HEK293 (cell line): ENCODE results near the gene GALNT9.

Experiments
- CTCF ChIA-PET: fragments of 350-600 bp; formaldehyde crosslinking; extraction: SDS; loops from one replicate; lab custom pipeline; 2021; ENCODE audit warnings: antibody characterized with exemption; lab: Yijun Ruan, JAX
- POLR2A ChIA-PET: fragments of 300-600 bp; formaldehyde crosslinking; extraction: SDS; loops from one replicate; lab custom pipeline; 2020; ENCODE audit warnings: antibody characterized with exemption, inconsistent platforms; lab: Yijun Ruan, JAX
- H3K27ac ChIP-seq: fragments of 200-500 bp; sonication (Bioruptor generic); 2 replicates; pipeline ENCODE4 v1.5.1; 2014; ENCODE audit warnings: low read depth, low read length, control low read depth, inconsistent platforms; ENCODE audit errors: extremely low read depth
- H3K36me3 ChIP-seq, 2 experiments: fragments of 200-500 bp in 1 of 2; sonication (Bioruptor generic) in 1 of 2; 1 replicate in 1 of 2; 2 replicates in 1 of 2; pipeline ENCODE4 v1.5.1; 2014 to 2017; ENCODE audit warnings: inconsistent platforms in 2 of 2, low read length in 2 of 2; ENCODE audit not compliant: control insufficient read depth in 2 of 2, insufficient read depth in 1 of 2
- H3K4me1 ChIP-seq: fragments of 200-500 bp; sonication (Bioruptor generic); 2 replicates; pipeline ENCODE4 v1.5.1; 2014; ENCODE audit warnings: mild to moderate bottlenecking, low read length, inconsistent platforms; ENCODE audit not compliant: control insufficient read depth, insufficient read depth
- H3K4me3 ChIP-seq: 2 replicates; pipeline ENCODE4 v1.5.1; 2011; ENCODE audit warnings: low read depth, mild to moderate bottlenecking, control low read depth, low read length, moderate library complexity
- H3K9me3 ChIP-seq: fragments of 200-500 bp; sonication (Bioruptor generic); 2 replicates; pipeline ENCODE4 v1.5.1; 2014; ENCODE audit warnings: low read depth, low read length, inconsistent platforms; ENCODE audit not compliant: control insufficient read depth, insufficient read depth
- KLF1 ChIP-seq: fragments of 450-650 bp; formaldehyde crosslinking; IDR thresholded peaks from 2 replicates; pipeline ENCODE4 v1.5.1; 2016; ENCODE audit warnings: missing biosample characterization, missing genetic modification characterization
- KLF17 ChIP-seq: fragments of 450-650 bp; formaldehyde crosslinking; IDR thresholded peaks from 2 replicates; pipeline ENCODE4 v1.5.1; 2016; ENCODE audit warnings: missing biosample characterization, missing genetic modification characterization
- SETDB1 ChIP-seq: IDR thresholded peaks from one replicate; pipeline ENCODE4 v1.6.1; 2017; ENCODE audit warnings: mild to moderate bottlenecking, low read length, moderate library complexity, mixed read lengths; ENCODE audit not compliant: insufficient read length
- TRIM28 ChIP-seq: IDR thresholded peaks from 2 replicates; pipeline ENCODE4 v1.6.1; 2011; ENCODE audit warnings: low read length, control low read depth, borderline replicate concordance
- ZBTB49 ChIP-seq: fragments of 450-650 bp; formaldehyde crosslinking; IDR thresholded peaks from 2 replicates; pipeline ENCODE4 v1.5.1; 2016; ENCODE audit warnings: missing biosample characterization, missing genetic modification characterization, low read depth
- ZNF133 ChIP-seq: fragments of 450-650 bp; formaldehyde crosslinking; IDR thresholded peaks from 2 replicates; pipeline ENCODE4 v1.5.1; 2016; ENCODE audit warnings: missing biosample characterization, missing genetic modification characterization
- ZNF2 ChIP-seq: fragments of 450-650 bp; formaldehyde crosslinking; IDR thresholded peaks from 2 replicates; pipeline ENCODE4 v1.5.1; 2016; ENCODE audit warnings: missing biosample characterization, missing genetic modification characterization
- ZNF23 ChIP-seq: fragments of 450-650 bp; formaldehyde crosslinking; IDR thresholded peaks from 2 replicates; pipeline ENCODE4 v1.5.1; 2016; ENCODE audit warnings: missing biosample characterization, missing genetic modification characterization, borderline replicate concordance
- ZNF501 ChIP-seq: fragments of 450-650 bp; formaldehyde crosslinking; IDR thresholded peaks from 2 replicates; pipeline ENCODE4 v1.5.1; 2016; ENCODE audit warnings: missing biosample characterization, missing genetic modification characterization
- ZNF639 ChIP-seq: fragments of 450-650 bp; formaldehyde crosslinking; IDR thresholded peaks from 2 replicates; pipeline ENCODE4 v1.5.1; 2016; ENCODE audit warnings: missing biosample characterization, missing genetic modification characterization
- ZNF704 ChIP-seq: fragments of 450-650 bp; formaldehyde crosslinking; IDR thresholded peaks from 2 replicates; pipeline ENCODE4 v1.5.1; 2016; ENCODE audit warnings: missing biosample characterization, missing genetic modification characterization
- ZSCAN5A ChIP-seq: fragments of 450-650 bp; formaldehyde crosslinking; IDR thresholded peaks from 2 replicates; pipeline ENCODE4 v1.5.1; 2016; ENCODE audit warnings: missing biosample characterization, missing genetic modification characterization

GALNT9 gene

GRCh38 chr12:132194556-132194955, 134.8 kb downstream of the GALNT9 start:
- TF ChIP-seq ZNF639 (no peak), ZSCAN5A (tag by site-specific recombination) (no peak), ZNF133 (tag by site-specific recombination) (no peak), ZNF704 (tag by site-specific recombination) (no peak), ZNF23 (tag by site-specific recombination) (no peak)
- ChIA-PET CTCF (interaction anchor here (0.6 to 1.8 kb wide), 8 partner anchors 10 to 220 kb away, joined by 3 to 7 read pairs (median 4); no protein-coding TSS in a partner anchor), POLR2A (no interaction called here)
- Histone ChIP-seq H3K27ac (no peak overlapping the region), H3K9me3 (no peaks in the 10 kb centered on the region), H3K4me3 (no peak overlapping the region), H3K36me3 (no peaks in the 10 kb centered on the region), H3K4me1 (peaks cover 6% of the 10 kb centered on the region)

- POLR2A ChIA-PET: no interaction called here
- CTCF ChIA-PET: interaction anchor here (0.6 to 1.8 kb wide), 10 partner anchors 10 to 220 kb away, joined by 3 to 7 read pairs (median 4); no protein-coding TSS in a partner anchor
- no peak overlapping the region for H3K4me3 ChIP-seq
Measured at GRCh38 chr12:132194056-132194455, 135.3 kb downstream of the GALNT9 start.

More at GRCh38 chr12:132194056-132194455, 135.3 kb downstream of the GALNT9 start:
- no peaks in the 10 kb centered on the region for H3K36me3 ChIP-seq
- peaks cover 9% of the 10 kb centered on the region for H3K4me1 ChIP-seq
- H3K27ac ChIP-seq: no peak overlapping the region
- H3K9me3 ChIP-seq: no peaks in the 10 kb centered on the region
- TF ChIP-seq KLF1: peak; percentile 72
- no peak for TF ChIP-seq ZNF501 (tag by site-specific recombination)
- TF ChIP-seq SETDB1: peak; percentile 92
- peak; percentile 45; the same call in 1 of the 2 replicates for TF ChIP-seq TRIM28
- TF ChIP-seq KLF17 (tag by site-specific recombination): peak; percentile 60; the same call in 1 of the 2 replicates
- TF ChIP-seq ZNF2 (tag by site-specific recombination): peak; percentile 100
- TF ChIP-seq ZBTB49: no peak
- TF ChIP-seq, all 188 proteins: peak for 5
